SH-SY5Y (cell line): Measurements from ENCODE around the gene IL6ST.

Source experiments
- GATA2 ChIP-seq: IDR thresholded peaks from 2 replicates; pipeline ENCODE4 v1.6.1; 2011; ENCODE audit warnings: mild to moderate bottlenecking, low read depth, low read length
- GATA3 ChIP-seq: IDR thresholded peaks from 2 replicates; pipeline ENCODE4 v1.6.1; 2011; ENCODE audit warnings: low read depth, mild to moderate bottlenecking, low read length, moderate library complexity

- TF ChIP-seq GATA2, result no peak
- no peak for TF ChIP-seq GATA3
Measured at GRCh38 chr5:55925181-55925580, 69.6 kb downstream of the IL6ST start.
